ENCODE data around the gene GLIPR1L2. TPM values are rescaled to one million over a fixed set of nuclear protein-coding genes. Genes with fewer than 3 reads are reported as not detected.
"Not testable (repeated sequence)": the region's sequence is repeated elsewhere in the genome, so short reads cannot be mapped to it uniquely, and the experiment has no call there.

Gene GLIPR1L2
- total RNA-seq (1 to 10 TPM in 1 of 2 donors, under 1 TPM in 1; 0.98 to 3.7 TPM), polyA plus RNA-seq (under 1 TPM; 0.22 to 0.65 TPM)
- long read RNA-seq, donor 1, result 0 reads
- long read RNA-seq, donor 2, result 0 reads
- long read RNA-seq, donor 3, partial matches to known transcripts, result 0 of 1 reads
- long read RNA-seq, donor 3, other reads (novel, unspliced or antisense), result 0 of 1 reads
- long read RNA-seq, donor 4, result 0 reads
- long read RNA-seq, donor 5, partial matches to known transcripts, result 0 of 3 reads
- long read RNA-seq, donor 5, other reads (novel, unspliced or antisense), result 0 of 3 reads

- no peaks in the 10 kb centered on the region for H3K36me3 ChIP-seq (ENCODE audit: control insufficient read depth in 4 of 4, insufficient read depth in 4 of 4, low read length in 4 of 4)
- peak within 1 kb of the TSS; percentile 64 for H3K4me3 ChIP-seq
- ATAC-seq (ENCODE audit: insufficient read depth, low FRiP score), result peak; percentile 99
These were observed at the start of gene GLIPR1L2 for GRCh38 chr12:75390899-75391538. GLIPR1L2 (plus strand) TSS chr12:75391089; CDS start chr12:75391117, 28 bp downstream.

GRCh38 chr12:75341873-75342272 lies 49.0 kb upstream of the GLIPR1L2 start:
- WGBS, 2 donors, result 93 to 95% methylated on average over 5 of the region's 5 CpGs

More at GRCh38 chr12:75390899-75391538, at the start of gene GLIPR1L2:
- Histone ChIP-seq H3K9me3 (ENCODE audit: control insufficient read depth in 4 of 4, insufficient read depth in 3 of 4, low read length in 3 of 4) (no peaks in the 10 kb centered on the region), H3K4me1 (ENCODE audit: control insufficient read depth in 5 of 5, insufficient read depth in 5 of 5, low read length in 5 of 5) (peaks cover 0 to 13% (median 0%) of the 10 kb centered on the region in 5 donors), H3K27me3 (ENCODE audit: control insufficient read depth in 3 of 3, insufficient read depth in 3 of 3, low read length in 2 of 3) (no peaks in the 10 kb centered on the region), H3K27ac (ENCODE audit: low read depth in 1 of 2, low read length in 1 of 2) (peak within 1 kb of the TSS; percentile 77 to 80), H3K9ac (ENCODE audit: insufficient read depth in 1 of 2, low read length in 2 of 2) (peak within 1 kb of the TSS; percentile 84 to 95)
- TF ChIP-seq CTCF (IDR thresholded peaks at IDR 0.05; ENCODE audit: control extremely low read depth, extremely low read depth), result peak; percentile 48
- DNase-seq, result peak; percentile 95 to 98 (median 97)
- WGBS, 2 donors, result 3 to 7% methylated on average over 36 of the region's 36 CpGs

GRCh38 chr12:75345531-75345930 lies 45.4 kb upstream of the GLIPR1L2 start:
- ATAC-seq (ENCODE audit: insufficient read depth, low FRiP score) (no peak), DNase-seq (no peak)
- no peak overlapping the region for H3K4me3 ChIP-seq
- no peak for TF ChIP-seq CTCF (IDR thresholded peaks at IDR 0.05; ENCODE audit: control extremely low read depth, extremely low read depth)
- H3K4me1 ChIP-seq (ENCODE audit: control insufficient read depth in 5 of 5, insufficient read depth in 5 of 5, low read length in 5 of 5), result no peaks in the 10 kb centered on the region
- H3K27ac ChIP-seq (ENCODE audit: low read depth in 1 of 2, low read length in 1 of 2), result no peak overlapping the region
- no peaks in the 10 kb centered on the region for H3K9me3 ChIP-seq (ENCODE audit: control insufficient read depth in 4 of 4, insufficient read depth in 3 of 4, low read length in 3 of 4)
- no peak overlapping the region for H3K9ac ChIP-seq (ENCODE audit: insufficient read depth in 1 of 2, low read length in 2 of 2)
- H3K36me3 ChIP-seq (ENCODE audit: control insufficient read depth in 4 of 4, insufficient read depth in 4 of 4, low read length in 4 of 4), result no peaks in the 10 kb centered on the region
- 80 to 91% methylated on average over 2 of the region's 2 CpGs for whole genome bisulfite sequencing, 2 donors
- H3K27me3 ChIP-seq (ENCODE audit: control insufficient read depth in 3 of 3, insufficient read depth in 3 of 3, low read length in 2 of 3), result peaks cover 0 to 3% (median 0%) of the 10 kb centered on the region in 3 donors

More at GRCh38 chr12:75341873-75342272, 49.0 kb upstream of the GLIPR1L2 start:
- no peak for TF ChIP-seq CTCF (IDR thresholded peaks at IDR 0.05; ENCODE audit: control extremely low read depth, extremely low read depth)
- Histone ChIP-seq H3K9me3 (ENCODE audit: control insufficient read depth in 4 of 4, insufficient read depth in 3 of 4, low read length in 3 of 4) (no peaks in the 10 kb centered on the region), H3K27me3 (ENCODE audit: control insufficient read depth in 3 of 3, insufficient read depth in 3 of 3, low read length in 2 of 3) (peaks cover 0 to 3% (median 0%) of the 10 kb centered on the region in 3 donors), H3K9ac (ENCODE audit: insufficient read depth in 1 of 2, low read length in 2 of 2) (no peak overlapping the region), H3K4me1 (ENCODE audit: control insufficient read depth in 5 of 5, insufficient read depth in 5 of 5, low read length in 5 of 5) (no peaks in the 10 kb centered on the region), H3K27ac (ENCODE audit: low read depth in 1 of 2, low read length in 1 of 2) (no peak overlapping the region), H3K36me3 (ENCODE audit: control insufficient read depth in 4 of 4, insufficient read depth in 4 of 4, low read length in 4 of 4) (no peaks in the 10 kb centered on the region), H3K4me3 (no peak overlapping the region)
- ATAC-seq (ENCODE audit: insufficient read depth, low FRiP score) (no peak), DNase-seq (no peak)

- not testable (repeated sequence) for H3K27ac ChIP-seq (ENCODE audit: low read depth in 1 of 2, low read length in 1 of 2); H3K27me3 ChIP-seq (ENCODE audit: control insufficient read depth in 3 of 3, insufficient read depth in 3 of 3, low read length in 2 of 3); H3K4me1 ChIP-seq (ENCODE audit: control insufficient read depth in 5 of 5, insufficient read depth in 5 of 5, low read length in 5 of 5); ATAC-seq (ENCODE audit: insufficient read depth, low FRiP score); H3K4me3 ChIP-seq; H3K36me3 ChIP-seq (ENCODE audit: control insufficient read depth in 4 of 4, insufficient read depth in 4 of 4, low read length in 4 of 4); H3K9ac ChIP-seq (ENCODE audit: insufficient read depth in 1 of 2, low read length in 2 of 2); DNase-seq; H3K9me3 ChIP-seq (ENCODE audit: control insufficient read depth in 4 of 4, insufficient read depth in 3 of 4, low read length in 3 of 4)
- 89 to 94% methylated on average over 6 of the region's 6 CpGs for WGBS, 2 donors
These were observed 44.7 kb upstream of the GLIPR1L2 start for GRCh38 chr12:75346215-75346614.
